Measurements from ENCODE around the gene TUBGCP3. TPM values are rescaled to one million over a fixed set of nuclear protein-coding genes. Genes with fewer than 3 reads are reported as not detected.

Gene TUBGCP3
- total and polyA plus RNA-seq, 2 experiments from 2014 or later: 12.5 to 12.9 TPM

DNA sequence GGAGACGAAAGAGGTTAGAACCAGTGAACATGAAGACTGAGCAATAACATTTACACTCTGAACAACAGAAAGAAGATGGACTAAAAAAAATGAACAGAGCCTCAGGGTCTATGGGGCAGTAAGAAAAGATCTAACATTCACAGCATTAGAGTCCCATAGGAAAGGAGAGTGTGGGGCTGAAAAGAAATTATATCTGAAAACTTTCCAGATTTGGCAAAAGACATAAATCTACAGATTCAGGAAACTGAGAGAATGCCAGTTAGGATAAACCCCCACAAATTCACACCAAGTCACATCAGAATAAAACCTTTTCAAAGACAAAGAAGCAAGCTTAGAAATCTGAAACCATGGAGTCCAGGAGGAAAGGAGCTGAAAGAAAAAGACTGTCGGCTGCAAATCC, 20.3 kb upstream of the TUBGCP3 start:
- TF ChIP-seq, protein P1, sequence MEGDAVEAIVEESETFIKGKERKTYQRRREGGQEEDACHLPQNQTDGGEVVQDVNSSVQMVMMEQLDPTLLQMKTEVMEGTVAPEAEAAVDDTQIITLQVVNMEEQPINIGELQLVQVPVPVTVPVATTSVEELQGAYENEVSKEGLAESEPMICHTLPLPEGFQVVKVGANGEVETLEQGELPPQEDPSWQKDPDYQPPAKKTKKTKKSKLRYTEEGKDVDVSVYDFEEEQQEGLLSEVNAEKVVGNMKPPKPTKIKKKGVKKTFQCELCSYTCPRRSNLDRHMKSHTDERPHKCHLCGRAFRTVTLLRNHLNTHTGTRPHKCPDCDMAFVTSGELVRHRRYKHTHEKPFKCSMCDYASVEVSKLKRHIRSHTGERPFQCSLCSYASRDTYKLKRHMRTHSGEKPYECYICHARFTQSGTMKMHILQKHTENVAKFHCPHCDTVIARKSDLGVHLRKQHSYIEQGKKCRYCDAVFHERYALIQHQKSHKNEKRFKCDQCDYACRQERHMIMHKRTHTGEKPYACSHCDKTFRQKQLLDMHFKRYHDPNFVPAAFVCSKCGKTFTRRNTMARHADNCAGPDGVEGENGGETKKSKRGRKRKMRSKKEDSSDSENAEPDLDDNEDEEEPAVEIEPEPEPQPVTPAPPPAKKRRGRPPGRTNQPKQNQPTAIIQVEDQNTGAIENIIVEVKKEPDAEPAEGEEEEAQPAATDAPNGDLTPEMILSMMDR (IDR thresholded peaks at IDR 0.05; ENCODE audit: low read depth, low read length): no peak
- H3K4me3 ChIP-seq: no peak overlapping the region
- H3K9me3 ChIP-seq (ENCODE audit: low read depth): no peaks in the 10 kb centered on the region
- no peak for DNase-seq (ENCODE audit: low read depth in 1 of 2, low spot score in 1 of 2)
- no peaks in the 10 kb centered on the region for H3K4me1 ChIP-seq (ENCODE audit: low read depth)
- peaks cover 17% of the 10 kb centered on the region for H3K27me3 ChIP-seq
- no peak overlapping the region for H3K27ac ChIP-seq
- H3K36me3 ChIP-seq: no peaks in the 10 kb centered on the region

DNA sequence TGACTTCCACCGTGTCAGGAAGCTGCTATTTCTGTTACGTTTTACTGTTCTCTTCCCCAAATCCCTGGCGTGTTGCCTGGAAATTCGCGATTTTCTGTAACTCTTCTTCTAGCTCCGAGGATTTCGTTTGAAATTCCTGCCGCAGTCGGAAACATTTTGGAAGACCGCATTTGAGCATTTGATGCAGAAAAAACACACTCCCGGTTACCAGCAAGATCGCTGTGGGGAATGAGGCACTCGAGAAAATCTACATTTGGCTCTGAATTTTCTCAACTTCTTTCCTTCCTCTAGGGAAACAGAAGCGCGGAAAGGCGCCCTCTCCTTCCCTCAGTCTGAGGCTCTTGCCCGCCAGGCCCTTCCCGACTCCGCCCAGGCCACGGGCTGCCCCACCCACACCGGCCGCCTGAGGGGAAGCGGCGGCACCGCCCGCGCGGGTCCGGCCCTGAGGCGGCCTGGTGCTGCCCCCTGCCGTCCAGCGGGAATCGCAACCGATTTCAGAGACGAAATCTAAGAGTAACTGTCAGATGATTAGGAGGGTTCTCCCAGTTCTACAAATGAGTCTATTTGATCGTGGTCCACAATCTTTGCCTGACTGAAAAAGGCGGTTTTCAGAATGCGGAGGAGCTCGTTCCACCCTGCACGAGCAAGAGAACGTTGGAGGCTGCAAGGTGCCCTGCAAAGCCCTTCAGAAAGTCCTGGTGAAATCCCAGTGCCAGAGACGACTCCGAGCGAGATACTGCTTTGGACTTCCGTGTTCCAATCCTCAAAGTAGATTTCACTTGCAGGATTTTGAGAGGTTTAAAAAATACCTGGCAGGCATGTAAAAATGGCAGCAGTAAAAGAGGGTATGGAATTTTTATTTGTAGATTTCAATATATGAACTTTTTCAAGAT, 18.4 kb upstream of the TUBGCP3 start:
- no peaks in the 10 kb centered on the region for H3K36me3 ChIP-seq
- TF ChIP-seq, protein P1 (IDR thresholded peaks at IDR 0.05; ENCODE audit: low read depth, low read length): peak; percentile 95
- H3K4me1 ChIP-seq (ENCODE audit: low read depth): no peaks in the 10 kb centered on the region
- peaks cover 17% of the 10 kb centered on the region for H3K27me3 ChIP-seq
- peak; percentile 93 to 95 for DNase-seq (ENCODE audit: low read depth in 1 of 2, low spot score in 1 of 2)
- H3K9me3 ChIP-seq (ENCODE audit: low read depth): no peaks in the 10 kb centered on the region
- peak overlapping the region; percentile 42 for H3K4me3 ChIP-seq
- no peak overlapping the region for H3K27ac ChIP-seq

DNA sequence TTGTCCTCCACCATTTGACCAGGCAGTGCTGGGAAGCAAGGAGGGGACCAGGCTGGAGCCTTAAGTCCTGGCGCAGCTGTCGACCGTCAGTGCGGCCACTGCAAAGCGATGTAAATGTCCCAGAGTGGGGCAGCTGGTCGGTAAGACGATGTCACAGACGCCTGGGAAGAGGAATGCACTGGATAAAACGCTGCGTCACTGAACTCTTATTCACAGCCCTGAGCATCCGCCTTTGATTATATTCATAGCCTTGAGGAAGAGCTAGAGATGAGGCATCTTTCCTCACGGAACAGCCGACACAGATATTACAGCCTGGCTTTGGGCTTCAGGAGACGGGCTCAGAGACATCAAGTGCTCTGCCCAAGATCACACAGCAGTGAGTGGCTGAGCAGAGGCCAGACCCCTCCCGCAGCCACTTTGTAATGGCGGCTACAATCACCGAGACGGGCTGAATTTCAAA, 17.6 kb upstream of the TUBGCP3 start:
- TF ChIP-seq, protein P1 (IDR thresholded peaks at IDR 0.05; ENCODE audit: low read depth, low read length): no peak
- H3K9me3 ChIP-seq (ENCODE audit: low read depth): no peaks in the 10 kb centered on the region

DNA sequence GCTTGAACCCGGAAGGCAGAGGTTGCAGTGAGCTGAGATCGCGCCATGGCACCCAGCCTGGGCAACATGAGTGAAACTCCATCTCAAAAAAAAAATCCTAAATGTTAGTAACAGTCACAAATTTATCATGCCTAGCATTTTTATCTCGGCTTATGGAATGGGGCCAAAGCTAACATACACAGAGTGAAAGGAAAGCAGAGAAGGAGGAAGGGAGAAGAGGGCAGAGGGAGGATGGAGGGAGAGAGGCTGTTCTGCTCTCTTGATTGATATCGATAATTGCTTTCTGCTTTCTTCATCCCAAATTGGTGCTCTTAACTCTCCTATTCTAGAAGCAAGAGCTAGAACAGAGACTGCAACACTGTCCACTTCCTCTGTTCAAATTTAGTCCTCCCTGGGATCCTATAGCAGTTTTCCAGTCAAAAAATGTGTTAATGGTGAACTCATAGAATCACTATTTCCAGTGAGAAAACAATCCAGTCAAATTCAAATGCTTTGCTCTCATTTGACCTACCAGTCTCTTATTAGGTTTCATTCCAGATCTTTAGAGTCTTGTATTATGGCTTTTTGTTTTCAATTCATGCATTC, 15.8 kb upstream of the TUBGCP3 start:
- peak in 1 of 2 donors; percentile 70 for DNase-seq (ENCODE audit: low read depth in 1 of 2, low spot score in 1 of 2)
- TF ChIP-seq, protein P1 (IDR thresholded peaks at IDR 0.05; ENCODE audit: low read depth, low read length): no peak
- H3K36me3 ChIP-seq: no peaks in the 10 kb centered on the region
- no peak overlapping the region for H3K4me3 ChIP-seq
- peaks cover 17% of the 10 kb centered on the region for H3K27me3 ChIP-seq
- no peaks in the 10 kb centered on the region for H3K4me1 ChIP-seq (ENCODE audit: low read depth)
- no peaks in the 10 kb centered on the region for H3K9me3 ChIP-seq (ENCODE audit: low read depth)
- H3K27ac ChIP-seq: no peak overlapping the region

More for the DNA sequence above, 17.6 kb upstream of the TUBGCP3 start:
- no peak overlapping the region for H3K27ac ChIP-seq
- peak overlapping the region; percentile 42 for H3K4me3 ChIP-seq
- peaks cover 17% of the 10 kb centered on the region for H3K27me3 ChIP-seq
- H3K4me1 ChIP-seq (ENCODE audit: low read depth): no peaks in the 10 kb centered on the region
- DNase-seq (ENCODE audit: low read depth in 1 of 2, low spot score in 1 of 2): no peak
- H3K36me3 ChIP-seq: no peaks in the 10 kb centered on the region

DNA sequence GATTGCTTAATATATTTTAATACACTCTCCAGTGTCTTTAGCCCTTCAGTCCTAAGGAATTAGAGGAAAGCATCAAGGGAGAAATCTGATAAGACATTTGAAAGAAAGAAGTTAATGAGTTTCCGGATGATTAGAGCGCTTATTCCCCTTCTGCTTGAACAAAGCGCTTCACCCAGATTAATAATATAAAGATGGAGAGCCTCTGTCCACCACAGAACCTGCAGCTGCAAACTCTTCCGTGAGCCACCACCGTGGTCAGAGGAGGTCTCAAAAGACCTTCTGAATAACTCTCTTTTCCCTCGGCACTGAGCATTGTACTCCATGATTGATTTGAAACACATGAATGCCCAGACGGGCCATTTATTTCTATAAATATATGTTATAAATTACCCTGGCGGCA, 14.2 kb upstream of the TUBGCP3 start:
- Histone ChIP-seq H3K36me3 (no peaks in the 10 kb centered on the region), H3K4me3 (no peak overlapping the region), H3K27me3 (peaks cover 2% of the 10 kb centered on the region), H3K27ac (no peak overlapping the region), H3K4me1 (ENCODE audit: low read depth) (no peaks in the 10 kb centered on the region), H3K9me3 (ENCODE audit: low read depth) (no peaks in the 10 kb centered on the region)
- TF ChIP-seq, protein P1 (IDR thresholded peaks at IDR 0.05; ENCODE audit: low read depth, low read length): no peak
- DNase-seq (ENCODE audit: low read depth in 1 of 2, low spot score in 1 of 2): no peak

Data from cardiac muscle cell (in vitro differentiated cells and primary cell).